LNCaP clone FGC (cell line): Measurements from ENCODE around the gene PTPN14.

Experiments
- DNase-seq: peaks from one replicate; pipeline ENCODE4 v3.0.0-alpha.2; 2011; ENCODE audit warnings: low read depth
- H3K4me3 ChIP-seq: 2 replicates; pipeline ENCODE4 v1.5.1; 2011; ENCODE audit warnings: mild to moderate bottlenecking, low read depth, low read length, control low read depth
- TF ChIP-seq, protein P1 (sequence below): IDR thresholded peaks from 2 replicates; pipeline ENCODE4 v1.5.1; 2012; ENCODE audit warnings: mild to moderate bottlenecking; ENCODE audit not compliant: control insufficient read depth, insufficient read depth; ENCODE audit errors: extremely low read depth

The PTPN14 gene

GRCh38 chr1:214331827-214332423 lies 219.5 kb downstream of the PTPN14 start:
- H3K4me3 ChIP-seq = no peak overlapping the region
- no peak for DNase-seq
- TF ChIP-seq, protein P1, sequence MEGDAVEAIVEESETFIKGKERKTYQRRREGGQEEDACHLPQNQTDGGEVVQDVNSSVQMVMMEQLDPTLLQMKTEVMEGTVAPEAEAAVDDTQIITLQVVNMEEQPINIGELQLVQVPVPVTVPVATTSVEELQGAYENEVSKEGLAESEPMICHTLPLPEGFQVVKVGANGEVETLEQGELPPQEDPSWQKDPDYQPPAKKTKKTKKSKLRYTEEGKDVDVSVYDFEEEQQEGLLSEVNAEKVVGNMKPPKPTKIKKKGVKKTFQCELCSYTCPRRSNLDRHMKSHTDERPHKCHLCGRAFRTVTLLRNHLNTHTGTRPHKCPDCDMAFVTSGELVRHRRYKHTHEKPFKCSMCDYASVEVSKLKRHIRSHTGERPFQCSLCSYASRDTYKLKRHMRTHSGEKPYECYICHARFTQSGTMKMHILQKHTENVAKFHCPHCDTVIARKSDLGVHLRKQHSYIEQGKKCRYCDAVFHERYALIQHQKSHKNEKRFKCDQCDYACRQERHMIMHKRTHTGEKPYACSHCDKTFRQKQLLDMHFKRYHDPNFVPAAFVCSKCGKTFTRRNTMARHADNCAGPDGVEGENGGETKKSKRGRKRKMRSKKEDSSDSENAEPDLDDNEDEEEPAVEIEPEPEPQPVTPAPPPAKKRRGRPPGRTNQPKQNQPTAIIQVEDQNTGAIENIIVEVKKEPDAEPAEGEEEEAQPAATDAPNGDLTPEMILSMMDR = peak; percentile 88

GRCh38 chr1:214331180-214331579 lies 220.2 kb downstream of the PTPN14 start:
- TF ChIP-seq, protein P1 = no peak

GRCh38 chr1:214330715-214331114 lies 220.7 kb downstream of the PTPN14 start:
- DNase-seq = no peak
- H3K4me3 ChIP-seq = no peak overlapping the region
- TF ChIP-seq, protein P1 = no peak

More at GRCh38 chr1:214331180-214331579, 220.2 kb downstream of the PTPN14 start:
- no peak for DNase-seq
- no peak overlapping the region for H3K4me3 ChIP-seq

DNA sequence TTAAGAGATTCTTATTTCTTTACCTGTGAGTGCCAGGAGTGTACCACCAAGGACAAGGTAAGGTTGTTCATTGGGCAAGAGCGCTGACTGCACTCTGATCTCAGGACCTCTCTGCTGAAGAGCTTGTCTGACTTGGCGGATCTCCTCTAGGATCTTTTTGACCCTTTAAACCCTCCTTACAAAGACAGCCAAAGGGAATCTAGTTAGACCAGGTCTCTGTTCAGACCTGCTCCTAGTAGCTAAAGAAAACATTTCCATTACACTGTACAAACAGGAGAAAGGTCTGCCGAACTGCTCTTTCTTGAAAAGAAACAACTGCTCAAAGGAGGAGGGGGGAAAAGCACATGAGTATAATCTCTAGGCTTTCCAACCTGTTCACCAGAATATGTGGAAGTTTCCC lies 221.2 kb downstream of the PTPN14 start:
- H3K4me3 ChIP-seq = no peak overlapping the region
- no peak for DNase-seq
- TF ChIP-seq, protein P1 = no peak

DNA sequence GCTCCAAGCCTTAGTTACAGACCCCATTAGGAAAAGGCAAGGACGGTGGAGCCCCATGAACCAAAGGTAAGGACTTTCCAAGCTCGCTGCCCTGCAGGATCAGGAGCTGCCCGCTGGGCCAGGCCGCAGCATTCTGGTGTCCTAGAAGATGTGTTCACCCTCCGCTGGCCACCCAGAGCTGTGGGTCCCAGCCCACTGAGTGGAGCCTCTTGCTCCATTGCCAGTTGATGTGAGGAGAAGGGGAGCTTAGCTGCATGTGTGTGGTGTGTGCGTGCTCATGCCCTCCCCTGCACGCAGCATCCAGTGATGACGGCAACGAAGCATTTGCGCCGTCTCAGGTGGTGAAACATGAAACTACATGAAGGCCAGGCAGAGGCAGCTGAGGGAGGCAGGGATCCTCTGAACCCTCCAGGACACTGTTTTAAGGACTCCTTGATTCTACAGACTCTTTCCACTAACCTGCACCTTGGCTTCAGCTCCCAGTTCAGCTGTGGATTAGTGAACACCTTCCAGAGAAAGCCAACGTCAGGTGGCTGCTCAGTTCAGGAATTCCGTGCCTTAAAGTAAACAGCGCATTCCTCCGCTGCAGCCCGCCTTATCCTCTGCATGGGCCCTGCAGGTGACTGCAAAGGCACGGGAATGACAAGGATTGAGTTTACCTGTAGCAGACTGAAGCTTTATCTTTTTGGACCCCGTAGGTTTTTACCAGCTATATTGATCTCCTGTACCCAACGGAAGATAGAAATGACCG lies 221.8 kb downstream of the PTPN14 start:
- TF ChIP-seq, protein P1 = no peak
- DNase-seq = no peak
- no peak overlapping the region for H3K4me3 ChIP-seq

GRCh38 chr1:214328770-214329469 lies 222.5 kb downstream of the PTPN14 start:
- no peak overlapping the region for H3K4me3 ChIP-seq
- TF ChIP-seq, protein P1 = peak; percentile 93
- DNase-seq = peak; percentile 69
